ENCODE data around the gene LARGE2. TPM values are rescaled to one million over a fixed set of nuclear protein-coding genes. Genes with fewer than 3 reads are reported as not detected.

Gene LARGE2
- total RNA-seq, 1 donor from 2014 or later = not detected

DNA sequence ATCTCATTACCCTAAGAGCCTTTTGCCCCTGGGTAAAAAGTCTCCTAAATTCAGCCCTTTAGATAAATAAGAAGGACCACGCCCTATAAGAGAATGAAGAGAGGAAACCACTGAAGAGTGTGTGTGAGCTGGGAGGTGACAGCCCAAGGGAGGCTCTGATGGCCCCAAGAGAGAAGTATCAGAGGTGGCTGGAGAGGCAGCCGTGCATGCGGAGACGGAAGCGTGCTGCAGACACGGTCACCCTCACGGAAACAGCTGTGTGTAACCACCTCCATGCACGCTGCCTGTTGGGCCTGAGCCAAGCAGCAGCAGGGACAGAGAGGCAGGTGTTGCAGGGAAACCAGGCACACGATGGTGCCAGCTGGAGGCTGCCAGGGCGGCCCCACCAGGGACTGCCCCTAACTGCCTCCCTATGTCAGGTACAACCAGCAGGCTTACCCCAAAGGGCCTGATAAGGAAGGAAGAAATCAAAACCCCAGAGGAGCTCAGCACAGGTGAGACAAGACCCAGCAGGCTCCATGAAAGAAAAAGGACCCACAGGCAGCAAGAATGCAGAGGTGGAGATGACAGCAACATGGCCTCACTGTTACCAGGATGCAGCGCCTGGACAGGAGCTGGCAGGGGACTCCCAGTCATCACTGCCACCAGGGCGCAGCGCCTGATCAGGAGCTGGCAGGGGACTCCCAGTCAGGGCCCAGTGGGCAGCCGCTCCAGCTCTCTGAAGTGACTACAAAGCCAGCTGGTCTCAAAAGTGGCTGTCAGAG lies 7.8 kb downstream of the LARGE2 start:
- Histone ChIP-seq H3K4me3 (no peak overlapping the region), H3K9me3 (replicated peaks) (no peaks in the 10 kb centered on the region), H3K27ac (replicated peaks) (peak overlapping the region; percentile 37), H3K4me1 (peaks cover 22% of the 10 kb centered on the region), H3K36me3 (peaks cover 40% of the 10 kb centered on the region), H3K27me3 (ENCODE audit: low read depth) (peaks cover 11% of the 10 kb centered on the region)
- intact Hi-C loops (cut with micrococcal nuclease) = no loop called here
- DNase-seq = peak; percentile 62
- TF ChIP-seq, protein P1, sequence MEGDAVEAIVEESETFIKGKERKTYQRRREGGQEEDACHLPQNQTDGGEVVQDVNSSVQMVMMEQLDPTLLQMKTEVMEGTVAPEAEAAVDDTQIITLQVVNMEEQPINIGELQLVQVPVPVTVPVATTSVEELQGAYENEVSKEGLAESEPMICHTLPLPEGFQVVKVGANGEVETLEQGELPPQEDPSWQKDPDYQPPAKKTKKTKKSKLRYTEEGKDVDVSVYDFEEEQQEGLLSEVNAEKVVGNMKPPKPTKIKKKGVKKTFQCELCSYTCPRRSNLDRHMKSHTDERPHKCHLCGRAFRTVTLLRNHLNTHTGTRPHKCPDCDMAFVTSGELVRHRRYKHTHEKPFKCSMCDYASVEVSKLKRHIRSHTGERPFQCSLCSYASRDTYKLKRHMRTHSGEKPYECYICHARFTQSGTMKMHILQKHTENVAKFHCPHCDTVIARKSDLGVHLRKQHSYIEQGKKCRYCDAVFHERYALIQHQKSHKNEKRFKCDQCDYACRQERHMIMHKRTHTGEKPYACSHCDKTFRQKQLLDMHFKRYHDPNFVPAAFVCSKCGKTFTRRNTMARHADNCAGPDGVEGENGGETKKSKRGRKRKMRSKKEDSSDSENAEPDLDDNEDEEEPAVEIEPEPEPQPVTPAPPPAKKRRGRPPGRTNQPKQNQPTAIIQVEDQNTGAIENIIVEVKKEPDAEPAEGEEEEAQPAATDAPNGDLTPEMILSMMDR (IDR thresholded peaks at IDR 0.05; ENCODE audit: borderline replicate concordance) = no peak

DNA sequence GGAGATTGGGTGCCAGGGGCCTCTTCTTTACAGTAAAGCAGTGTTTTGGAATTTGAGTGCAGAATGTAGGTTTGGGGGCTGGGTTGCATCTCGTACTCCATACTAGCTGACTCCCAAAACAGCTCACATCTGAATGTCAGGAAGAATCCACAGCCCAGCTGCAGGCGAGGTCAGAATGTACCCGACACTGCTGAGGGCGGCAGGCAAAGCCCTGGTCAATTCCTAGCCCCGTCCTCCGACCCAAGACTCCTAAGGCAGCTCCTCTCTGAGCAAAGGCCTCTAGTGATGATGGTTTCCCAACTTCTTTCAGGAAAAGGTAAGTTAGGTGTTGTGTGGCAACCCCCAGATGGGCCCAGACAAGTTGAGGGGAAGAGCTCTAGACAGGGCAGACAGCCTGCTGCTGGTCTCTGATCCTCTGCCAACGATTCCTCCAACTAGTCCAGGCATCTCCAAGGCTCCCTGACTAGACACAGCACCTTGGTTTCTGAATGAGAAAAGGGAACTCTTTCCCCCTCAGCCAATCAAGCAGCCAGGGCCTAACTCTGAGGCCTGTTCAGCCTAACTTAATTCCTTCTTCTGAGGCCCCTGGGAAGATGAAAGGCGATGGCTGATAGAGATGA lies 8.6 kb downstream of the LARGE2 start:
- DNase-seq = peak; percentile 6
- H3K27ac ChIP-seq (replicated peaks) = peak overlapping the region; percentile 37
- no peaks in the 10 kb centered on the region for H3K9me3 ChIP-seq (replicated peaks)
- H3K27me3 ChIP-seq (ENCODE audit: low read depth) = peaks cover 2% of the 10 kb centered on the region
- intact Hi-C loops (cut with micrococcal nuclease) = no loop called here
- peaks cover 48% of the 10 kb centered on the region for H3K36me3 ChIP-seq
- TF ChIP-seq, protein P1 (IDR thresholded peaks at IDR 0.05; ENCODE audit: borderline replicate concordance) = no peak
- H3K4me1 ChIP-seq = peaks cover 22% of the 10 kb centered on the region
- no peak overlapping the region for H3K4me3 ChIP-seq

DNA sequence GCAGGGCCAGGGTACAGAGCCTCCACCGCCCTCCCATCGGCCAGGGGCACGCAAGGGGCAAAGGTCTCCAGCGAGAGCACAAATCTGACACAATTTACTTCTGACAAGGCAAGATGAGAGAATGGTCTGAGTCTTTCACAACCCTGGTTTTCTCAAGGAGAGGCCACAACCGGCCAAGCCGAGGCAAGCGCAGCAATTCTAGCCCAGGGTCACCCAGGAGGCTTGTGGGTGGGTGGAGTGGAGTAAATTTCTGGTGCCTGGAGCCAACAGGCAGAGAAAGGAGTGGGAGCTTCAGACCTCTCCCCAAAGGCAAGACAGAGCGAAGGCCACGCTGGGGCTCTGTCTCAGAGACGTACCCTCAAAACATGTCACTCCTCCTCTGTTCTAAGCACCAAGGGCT lies 9.3 kb downstream of the LARGE2 start:
- intact Hi-C loops (cut with micrococcal nuclease) = no loop called here
- Histone ChIP-seq H3K4me3 (no peak overlapping the region), H3K27me3 (ENCODE audit: low read depth) (no peaks in the 10 kb centered on the region), H3K4me1 (peaks cover 22% of the 10 kb centered on the region), H3K9me3 (replicated peaks) (no peaks in the 10 kb centered on the region), H3K27ac (replicated peaks) (no peak overlapping the region), H3K36me3 (peaks cover 55% of the 10 kb centered on the region)
- TF ChIP-seq, protein P1 (IDR thresholded peaks at IDR 0.05; ENCODE audit: borderline replicate concordance) = no peak
- DNase-seq = no peak

DNA sequence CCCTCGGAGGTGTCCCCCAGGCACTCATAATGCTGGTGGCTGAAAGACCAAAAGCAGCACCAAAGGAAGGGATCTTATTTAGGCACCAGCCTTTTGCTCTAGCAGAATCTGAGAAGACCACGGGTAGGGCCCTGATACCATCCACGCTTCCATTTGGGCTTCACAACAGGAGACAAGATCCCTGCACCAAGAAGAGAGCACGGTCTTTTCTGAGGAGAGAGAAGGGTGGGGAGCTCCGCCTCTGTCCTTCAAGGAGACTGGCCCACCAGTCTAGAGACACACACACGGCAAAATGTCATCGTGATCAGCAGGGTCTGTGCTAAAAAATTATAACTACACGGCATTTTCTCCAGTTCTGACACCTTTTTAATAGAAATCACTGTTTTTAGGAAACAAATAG lies 9.8 kb downstream of the LARGE2 start:
- no peak overlapping the region for H3K4me3 ChIP-seq
- TF ChIP-seq, protein P1 (IDR thresholded peaks at IDR 0.05; ENCODE audit: borderline replicate concordance) = no peak
- no peak for DNase-seq
- H3K27me3 ChIP-seq (ENCODE audit: low read depth) = no peaks in the 10 kb centered on the region
- H3K4me1 ChIP-seq = peaks cover 22% of the 10 kb centered on the region
- intact Hi-C loops (cut with micrococcal nuclease) = no loop called here
- no peaks in the 10 kb centered on the region for H3K9me3 ChIP-seq (replicated peaks)
- peaks cover 60% of the 10 kb centered on the region for H3K36me3 ChIP-seq
- no peak overlapping the region for H3K27ac ChIP-seq (replicated peaks)

DNA sequence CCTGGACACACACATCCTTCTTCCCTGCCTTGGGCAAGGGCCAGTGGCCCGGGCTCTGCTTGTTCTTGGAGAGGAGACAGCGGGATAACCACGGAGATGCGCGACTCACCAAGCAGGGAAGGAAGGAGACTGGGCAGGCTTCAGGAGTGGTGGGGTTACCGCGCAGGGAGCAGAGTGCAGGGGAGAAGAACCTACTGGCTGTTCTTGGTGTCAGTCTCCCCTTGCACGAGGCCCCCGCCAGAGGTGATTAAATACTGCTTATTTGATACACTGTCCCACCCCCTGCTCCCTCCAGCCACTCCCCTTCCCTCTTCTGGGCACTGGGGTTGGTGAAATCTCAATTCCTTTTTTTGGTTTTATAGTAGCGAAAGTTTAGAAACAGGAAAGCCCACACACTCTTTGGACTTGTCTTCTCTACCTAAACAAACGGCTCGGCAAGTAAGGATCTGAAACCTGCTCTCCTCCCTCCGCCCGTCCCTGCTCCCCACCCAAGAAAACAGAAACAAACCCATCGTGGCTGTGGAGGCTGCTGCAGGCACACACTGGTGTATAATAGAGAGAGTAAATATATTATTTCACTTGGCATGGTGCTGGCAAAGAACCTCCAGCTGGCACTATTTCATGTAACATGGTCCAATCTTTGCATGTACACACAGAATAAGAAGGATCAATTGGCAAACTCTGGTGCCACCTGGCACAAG lies 10.8 kb downstream of the LARGE2 start:
- H3K9me3 ChIP-seq (replicated peaks) = no peaks in the 10 kb centered on the region
- H3K4me3 ChIP-seq = no peak overlapping the region
- H3K36me3 ChIP-seq = peaks cover 71% of the 10 kb centered on the region
- DNase-seq = peak; percentile 10
- no peak overlapping the region for H3K27ac ChIP-seq (replicated peaks)
- H3K27me3 ChIP-seq (ENCODE audit: low read depth) = no peaks in the 10 kb centered on the region
- TF ChIP-seq, protein P1 (IDR thresholded peaks at IDR 0.05; ENCODE audit: borderline replicate concordance) = no peak
- peaks cover 22% of the 10 kb centered on the region for H3K4me1 ChIP-seq
- intact Hi-C loops (cut with micrococcal nuclease) = no loop called here

Measured in left ventricle myocardium inferior (tissue), 1 donor.